Thoracic aorta (tissue), 2 donors: ENCODE results near the gene STN1. TPM values are rescaled to one million over a fixed set of nuclear protein-coding genes. Genes with fewer than 3 reads are reported as not detected.

Experiments
- ATAC-seq: fragments of 150-250 bp; one replicate; pipeline ENCODE4 v1.8.0; 2017; ENCODE audit warnings: low read depth; ENCODE audit not compliant: insufficient number of reproducible peaks, low FRiP score
- DNase-seq: peaks from one replicate; pipeline ENCODE4 v3.0.0-alpha.2; 2020; ENCODE audit warnings: low spot score
- H3K27ac ChIP-seq, 2 donors: fragments of 200-600 bp; sonication (generic); 1 replicate in 1 of 2; 2 replicates in 1 of 2; pipeline ENCODE4 v1.5.1; 2016; ENCODE audit warnings: mild to moderate bottlenecking in 2 of 2, moderate library complexity in 2 of 2
- H3K27me3 ChIP-seq: fragments of 200-600 bp; sonication (generic); replicated peaks from 2 replicates; pipeline ENCODE4 v1.6.0; 2016; ENCODE audit warnings: mild to moderate bottlenecking; ENCODE audit not compliant: insufficient read depth
- H3K36me3 ChIP-seq: fragments of 200-600 bp; sonication (generic); one replicate; pipeline ENCODE4 v1.5.1; 2016
- H3K4me1 ChIP-seq, 2 donors: fragments of 200-600 bp; sonication (generic); 1 replicate in 1 of 2; 2 replicates in 1 of 2; pipeline versions ENCODE4 v1.5.1 to v1.6.0; 2016; ENCODE audit warnings: low read depth in 2 of 2, mild to moderate bottlenecking in 1 of 2; ENCODE audit not compliant: control insufficient read depth in 1 of 2
- H3K4me3 ChIP-seq: fragments of 200-600 bp; sonication (generic); 2 replicates; pipeline ENCODE4 v1.5.1; 2016; ENCODE audit warnings: mild to moderate bottlenecking
- H3K9me3 ChIP-seq: fragments of 200-600 bp; sonication (generic); 2 replicates; pipeline ENCODE4 v1.5.1; 2016
- CTCF ChIP-seq: fragments of 200-600 bp; sonication (generic); IDR thresholded peaks from one replicate; pipeline ENCODE4 v1.5.1; 2019; ENCODE audit warnings: antibody characterized with exemption
- total RNA-seq, 2 donors: library from RNA; depleted of rRNA; stranded (reverse); fragments of >200 nt; gene quantifications; one replicate each; pipeline versions ENCODE4 v1.1.0 to v1.2.3, GENCODE V29; 2016

Gene STN1
- total RNA-seq, 2 donors from 2014 or later, result 11.6 to 30.6 TPM

- Histone ChIP-seq H3K9me3 (peaks cover 5% of the 10 kb centered on the region), H3K36me3 (no peaks in the 10 kb centered on the region), H3K27ac (no peak overlapping the region), H3K27me3 (no peaks in the 10 kb centered on the region), H3K4me1 (no peaks in the 10 kb centered on the region), H3K4me3 (no peak overlapping the region)
- ATAC-seq (no peak), DNase-seq (no peak)
- no peak for TF ChIP-seq CTCF
Observed at GRCh38 chr10:103958996-103959395, 41.0 kb upstream of the STN1 start.

- Histone ChIP-seq H3K4me1 (no peaks in the 10 kb centered on the region), H3K4me3 (no peak overlapping the region), H3K27me3 (no peaks in the 10 kb centered on the region), H3K36me3 (no peaks in the 10 kb centered on the region), H3K9me3 (peaks cover 5% of the 10 kb centered on the region), H3K27ac (no peak overlapping the region)
- ATAC-seq (no peak), DNase-seq (no peak)
- no peak for TF ChIP-seq CTCF
Observed at GRCh38 chr10:103954543-103954942, 36.6 kb upstream of the STN1 start.

- no peak for ATAC-seq
- peaks cover 5% of the 10 kb centered on the region for H3K9me3 ChIP-seq
- H3K27me3 ChIP-seq, result no peaks in the 10 kb centered on the region
- no peak for DNase-seq
- no peaks in the 10 kb centered on the region for H3K4me1 ChIP-seq
- H3K36me3 ChIP-seq, result no peaks in the 10 kb centered on the region
- H3K4me3 ChIP-seq, result no peak overlapping the region
- H3K27ac ChIP-seq, result no peak overlapping the region
- TF ChIP-seq CTCF, result no peak
Observed at GRCh38 chr10:103951942-103952341, 34.0 kb upstream of the STN1 start.

GRCh38 chr10:103951183-103951582, 33.2 kb upstream of the STN1 start:
- no peak for TF ChIP-seq CTCF
- DNase-seq (no peak), ATAC-seq (no peak)
- no peak overlapping the region for H3K27ac ChIP-seq
- no peak overlapping the region for H3K4me3 ChIP-seq
- no peaks in the 10 kb centered on the region for H3K27me3 ChIP-seq
- H3K4me1 ChIP-seq, result no peaks in the 10 kb centered on the region
- peaks cover 5% of the 10 kb centered on the region for H3K9me3 ChIP-seq
- no peaks in the 10 kb centered on the region for H3K36me3 ChIP-seq

GRCh38 chr10:103949728-103950127, 31.7 kb upstream of the STN1 start:
- Histone ChIP-seq H3K36me3 (no peaks in the 10 kb centered on the region), H3K27me3 (no peaks in the 10 kb centered on the region), H3K9me3 (peaks cover 5% of the 10 kb centered on the region), H3K4me1 (no peaks in the 10 kb centered on the region), H3K4me3 (no peak overlapping the region), H3K27ac (no peak overlapping the region)
- no peak for ATAC-seq
- no peak for DNase-seq
- TF ChIP-seq CTCF, result no peak
